Colonic mucosa (tissue), 4 donors: ENCODE measurements around the gene RPGRIP1L. TPM values are rescaled to one million over a fixed set of nuclear protein-coding genes. Genes with fewer than 3 reads are reported as not detected.

Experiments used
- DNase-seq: peaks from one replicate; pipeline ENCODE4 v3.0.0-alpha.2; 2020
- H3K27ac ChIP-seq: fragments of 200-600 bp; one replicate; pipeline ENCODE4 v1.8.0; 2021
- H3K27me3 ChIP-seq: fragments of 200-600 bp; one replicate; pipeline ENCODE4 v1.8.0; 2021
- H3K36me3 ChIP-seq: fragments of 200-600 bp; one replicate; pipeline ENCODE4 v1.8.0; 2021
- H3K4me1 ChIP-seq: fragments of 200-600 bp; one replicate; pipeline ENCODE4 v1.8.0; 2021; ENCODE audit warnings: mild to moderate bottlenecking
- H3K4me3 ChIP-seq: fragments of 200-600 bp; one replicate; pipeline ENCODE4 v1.8.0; 2021
- H3K9ac ChIP-seq, 2 donors: one replicate each; pipeline ENCODE4 v1.7.0; 2013; ENCODE audit warnings: control low read depth in 2 of 2, low read depth in 2 of 2, low read length in 2 of 2
- H3K9me3 ChIP-seq: fragments of 200-600 bp; one replicate; pipeline ENCODE4 v1.8.0; 2021
- intact Hi-C: fragments of 100-400 bp; cut with DNase I; formaldehyde crosslinking; loops from one replicate; pipeline ENCODE4 v1.14.1; 2022
- total RNA-seq, 2 donors: library from RNA; stranded (reverse); fragmentation: NEBNext Ultra II Directional in 1 of 2; extraction: Animal tissue kit (Norgen Biotek cat#: 25700) in 1 of 2; gene quantifications; one replicate each; pipeline ENCODE4 v1.2.1, GENCODE V29; 2021
- TF ChIP-seq, protein P1 (sequence below): fragments of 200-600 bp; IDR thresholded peaks from one replicate; pipeline ENCODE4 v1.8.0; 2022; ENCODE audit warnings: antibody characterized with exemption, mild to moderate bottlenecking
- donor health status: healthy.
- donor health status: DM: no; HTN: no; CAD: no.
- donor health status: DM: no; HTN: no; CAD: no.

Gene RPGRIP1L
- total RNA-seq, 2 donors from 2014 or later = 1.6 to 5.5 TPM

DNA sequence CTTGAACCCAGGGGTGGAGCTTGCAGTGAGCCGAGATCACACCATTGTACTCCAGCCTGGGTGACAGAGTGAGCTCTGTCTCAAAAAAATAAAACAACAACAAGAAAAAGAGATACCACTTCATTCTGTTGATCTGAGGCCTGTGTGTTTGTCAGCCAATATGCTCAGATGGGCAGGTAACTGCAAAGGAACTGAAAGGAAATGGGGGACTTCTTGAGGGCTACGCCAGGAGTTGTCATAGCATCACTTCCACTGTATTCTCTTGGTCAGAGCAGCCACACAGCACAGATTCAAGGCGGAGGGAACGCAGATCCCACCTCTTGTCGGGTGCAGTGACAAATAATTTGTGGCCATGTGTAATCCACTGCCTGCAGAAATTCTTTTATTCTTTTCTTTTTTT is 126.8 kb downstream of the RPGRIP1L start:
- DNase-seq = no peak
- Histone ChIP-seq H3K27ac (no peak overlapping the region), H3K4me1 (no peaks in the 10 kb centered on the region), H3K4me3 (no peak overlapping the region), H3K9ac (no peak overlapping the region), H3K9me3 (no peaks in the 10 kb centered on the region), H3K27me3 (no peaks in the 10 kb centered on the region), H3K36me3 (no peaks in the 10 kb centered on the region)
- intact Hi-C loops = no loop called here
- TF ChIP-seq, protein P1, sequence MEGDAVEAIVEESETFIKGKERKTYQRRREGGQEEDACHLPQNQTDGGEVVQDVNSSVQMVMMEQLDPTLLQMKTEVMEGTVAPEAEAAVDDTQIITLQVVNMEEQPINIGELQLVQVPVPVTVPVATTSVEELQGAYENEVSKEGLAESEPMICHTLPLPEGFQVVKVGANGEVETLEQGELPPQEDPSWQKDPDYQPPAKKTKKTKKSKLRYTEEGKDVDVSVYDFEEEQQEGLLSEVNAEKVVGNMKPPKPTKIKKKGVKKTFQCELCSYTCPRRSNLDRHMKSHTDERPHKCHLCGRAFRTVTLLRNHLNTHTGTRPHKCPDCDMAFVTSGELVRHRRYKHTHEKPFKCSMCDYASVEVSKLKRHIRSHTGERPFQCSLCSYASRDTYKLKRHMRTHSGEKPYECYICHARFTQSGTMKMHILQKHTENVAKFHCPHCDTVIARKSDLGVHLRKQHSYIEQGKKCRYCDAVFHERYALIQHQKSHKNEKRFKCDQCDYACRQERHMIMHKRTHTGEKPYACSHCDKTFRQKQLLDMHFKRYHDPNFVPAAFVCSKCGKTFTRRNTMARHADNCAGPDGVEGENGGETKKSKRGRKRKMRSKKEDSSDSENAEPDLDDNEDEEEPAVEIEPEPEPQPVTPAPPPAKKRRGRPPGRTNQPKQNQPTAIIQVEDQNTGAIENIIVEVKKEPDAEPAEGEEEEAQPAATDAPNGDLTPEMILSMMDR = no peak

DNA sequence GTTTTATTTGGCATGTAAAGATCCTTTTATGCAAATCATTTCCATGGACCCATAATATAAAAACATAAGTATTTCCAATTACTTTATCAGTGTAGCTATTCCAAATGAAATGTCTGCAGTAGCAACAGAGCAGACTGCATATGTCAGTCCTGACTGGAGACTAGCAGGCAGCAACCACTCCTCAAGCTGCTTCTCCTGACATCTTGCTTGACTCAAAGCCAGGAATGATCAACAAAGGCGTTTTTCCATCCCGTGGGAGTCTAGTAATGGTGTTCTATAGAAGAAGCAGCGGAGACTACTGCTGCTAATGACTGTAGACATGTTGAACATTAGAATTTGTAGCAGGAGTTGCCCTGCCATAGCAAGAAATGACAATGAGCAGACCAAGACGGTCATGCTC is 127.4 kb downstream of the RPGRIP1L start:
- no peaks in the 10 kb centered on the region for H3K27me3 ChIP-seq
- H3K9ac ChIP-seq = no peak overlapping the region
- H3K4me1 ChIP-seq = no peaks in the 10 kb centered on the region
- no peaks in the 10 kb centered on the region for H3K9me3 ChIP-seq
- no peak overlapping the region for H3K27ac ChIP-seq
- no peak for DNase-seq
- TF ChIP-seq, protein P1 = no peak
- no peak overlapping the region for H3K4me3 ChIP-seq
- intact Hi-C loops = no loop called here
- H3K36me3 ChIP-seq = no peaks in the 10 kb centered on the region

DNA sequence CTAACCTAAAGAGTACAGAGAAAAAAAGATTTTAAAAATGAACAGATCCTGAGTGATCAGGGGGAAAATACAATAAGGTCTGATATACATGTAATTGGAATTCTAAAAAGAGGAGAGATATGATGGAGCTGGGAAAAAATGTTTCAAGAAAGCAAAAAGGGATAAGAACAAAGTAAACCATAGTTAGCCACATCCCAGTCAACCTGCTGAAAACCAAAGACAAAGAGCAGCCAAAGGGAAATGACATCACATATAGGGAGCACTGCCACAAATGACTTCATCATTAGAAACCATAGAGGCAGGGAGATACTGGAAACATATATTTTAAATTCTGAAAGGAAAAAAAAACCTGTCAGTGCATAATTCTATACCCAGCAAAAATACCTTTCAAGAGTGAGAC is 131.9 kb downstream of the RPGRIP1L start:
- no peaks in the 10 kb centered on the region for H3K36me3 ChIP-seq
- intact Hi-C loops = no loop called here
- H3K4me1 ChIP-seq = no peaks in the 10 kb centered on the region

DNA sequence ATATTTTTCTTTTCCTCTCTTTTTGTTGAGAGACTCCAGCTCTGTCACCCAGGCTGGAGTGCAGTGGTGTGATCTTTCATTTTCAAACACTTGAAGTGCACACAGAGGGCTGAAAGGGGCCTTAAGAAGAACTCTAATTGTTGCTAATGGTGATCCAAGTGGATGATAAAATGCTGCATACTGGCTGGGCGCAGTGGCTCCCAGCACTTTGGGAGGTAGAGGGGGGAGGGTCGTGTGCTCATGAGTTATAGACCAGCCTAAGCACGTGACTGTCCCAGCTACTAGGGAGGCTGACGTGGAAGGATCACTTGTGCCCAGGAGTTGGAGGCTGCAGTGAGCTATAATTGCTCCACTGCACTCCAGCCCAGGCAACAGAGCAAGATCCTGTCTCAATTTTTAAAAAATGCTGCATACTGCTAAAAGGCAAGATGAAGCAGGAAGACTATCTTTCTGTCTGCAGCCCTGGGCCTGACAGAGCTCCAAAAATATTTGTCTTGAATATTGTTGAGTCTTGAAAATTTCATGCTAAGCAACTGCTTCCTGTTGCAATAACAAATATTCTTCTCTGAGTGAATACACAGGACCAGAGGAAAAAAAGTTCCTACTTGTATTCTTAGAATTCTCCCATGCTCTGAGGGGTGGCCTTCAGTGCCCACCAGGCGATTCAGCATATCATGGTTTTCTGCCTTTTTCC is 137.0 kb downstream of the RPGRIP1L start:
- Histone ChIP-seq H3K4me3 (no peak overlapping the region), H3K4me1 (no peaks in the 10 kb centered on the region), H3K27me3 (no peaks in the 10 kb centered on the region), H3K9ac (no peak overlapping the region), H3K9me3 (no peaks in the 10 kb centered on the region), H3K27ac (no peak overlapping the region), H3K36me3 (no peaks in the 10 kb centered on the region)
- DNase-seq = no peak
- intact Hi-C loops = no loop called here
- TF ChIP-seq, protein P1 = no peak

More for the DNA sequence above, 131.9 kb downstream of the RPGRIP1L start:
- H3K9me3 ChIP-seq = no peaks in the 10 kb centered on the region
- DNase-seq = no peak
- H3K4me3 ChIP-seq = no peak overlapping the region
- no peak overlapping the region for H3K27ac ChIP-seq
- H3K9ac ChIP-seq = no peak overlapping the region
- TF ChIP-seq, protein P1 = no peak
- H3K27me3 ChIP-seq = no peaks in the 10 kb centered on the region

DNA sequence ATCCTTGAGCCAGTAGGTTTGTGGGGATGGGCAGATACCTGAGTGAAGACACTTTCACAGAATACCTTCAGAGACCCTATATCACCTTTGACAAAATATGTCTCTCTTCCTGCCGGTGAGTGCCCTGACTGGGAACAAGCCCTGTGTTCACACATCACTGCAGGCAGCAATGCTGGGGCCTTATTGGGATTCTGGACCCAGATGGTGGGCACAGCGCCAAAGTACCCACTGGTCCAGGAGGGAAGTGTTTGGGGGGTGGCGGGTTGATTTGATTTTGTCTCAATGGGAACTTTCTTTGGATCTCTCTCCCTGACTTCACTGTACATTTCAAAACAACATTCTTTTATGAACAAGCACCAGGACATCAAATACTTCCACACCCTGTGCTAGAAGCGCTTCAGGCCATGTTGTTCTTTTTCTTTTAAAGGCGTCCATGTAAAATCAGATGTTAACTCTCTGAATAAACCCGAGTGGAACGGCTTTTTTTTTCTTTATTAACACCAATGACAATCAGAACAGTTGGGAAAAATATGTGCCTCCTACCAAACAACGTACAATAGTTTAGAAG is 138.3 kb downstream of the RPGRIP1L start:
- Histone ChIP-seq H3K9ac (no peak overlapping the region), H3K27me3 (no peaks in the 10 kb centered on the region), H3K4me1 (no peaks in the 10 kb centered on the region), H3K4me3 (no peak overlapping the region), H3K36me3 (no peaks in the 10 kb centered on the region), H3K9me3 (no peaks in the 10 kb centered on the region), H3K27ac (no peak overlapping the region)
- intact Hi-C loops = no loop called here
- DNase-seq = no peak
- TF ChIP-seq, protein P1 = no peak
